Measurements from ENCODE around the gene IL4R.

The IL4R gene

GRCh38 chr16:27402964-27403600 lies 89.3 kb downstream of the IL4R start:
- TF ChIP-seq CTCF (IDR thresholded peaks at IDR 0.05; ENCODE audit: low read depth, low read length) (no peak), MYC (IDR thresholded peaks at IDR 0.05; ENCODE audit: low read depth, low read length) (no peak), POLR2A (IDR thresholded peaks at IDR 0.05; ENCODE audit: extremely low read depth, insufficient read length) (no peak), MAX (IDR thresholded peaks at IDR 0.05; ENCODE audit: low read depth, low read length) (no peak)
- no peak for DNase-seq (ENCODE audit: low read depth)
- no peak overlapping the region for H3K4me3 ChIP-seq (ENCODE audit: low read depth, low read length)

DNA sequence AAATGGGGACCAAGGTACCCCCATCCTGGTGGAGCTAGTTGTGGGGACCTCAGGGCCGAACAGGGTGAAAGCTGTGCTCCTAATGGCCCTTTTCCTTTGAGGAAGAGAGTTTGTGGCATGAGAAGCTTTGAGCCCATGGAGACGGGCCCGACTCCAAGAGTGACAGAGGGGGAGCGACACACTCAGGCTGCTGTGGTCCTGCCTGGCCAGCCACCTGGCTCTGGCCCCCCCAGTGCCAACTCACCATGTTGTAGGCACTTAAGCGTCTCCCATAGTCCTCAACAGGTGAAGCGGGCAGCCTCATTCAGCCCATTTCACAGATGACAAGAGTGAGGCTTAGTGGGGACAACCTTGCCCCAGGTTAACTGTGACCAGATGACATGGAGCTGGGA lies 89.8 kb downstream of the IL4R start:
- H3K4me3 ChIP-seq (ENCODE audit: low read depth, low read length) = no peak overlapping the region
- TF ChIP-seq MAX (IDR thresholded peaks at IDR 0.05; ENCODE audit: low read depth, low read length) = no peak
- no peak for TF ChIP-seq POLR2A (IDR thresholded peaks at IDR 0.05; ENCODE audit: extremely low read depth, insufficient read length)
- TF ChIP-seq MYC (IDR thresholded peaks at IDR 0.05; ENCODE audit: low read depth, low read length) = no peak
- no peak for TF ChIP-seq CTCF (IDR thresholded peaks at IDR 0.05; ENCODE audit: low read depth, low read length)
- DNase-seq (ENCODE audit: low read depth) = no peak

- no peak for DNase-seq (ENCODE audit: low read depth)
- TF ChIP-seq CTCF (IDR thresholded peaks at IDR 0.05; ENCODE audit: low read depth, low read length) (no peak), MAX (IDR thresholded peaks at IDR 0.05; ENCODE audit: low read depth, low read length) (no peak), POLR2A (IDR thresholded peaks at IDR 0.05; ENCODE audit: extremely low read depth, insufficient read length) (no peak), MYC (IDR thresholded peaks at IDR 0.05; ENCODE audit: low read depth, low read length) (no peak)
- H3K4me3 ChIP-seq (ENCODE audit: low read depth, low read length) = no peak overlapping the region
Observed at GRCh38 chr16:27404163-27404823, 90.5 kb downstream of the IL4R start.

- TF ChIP-seq CTCF (IDR thresholded peaks at IDR 0.05; ENCODE audit: low read depth, low read length) (no peak), POLR2A (IDR thresholded peaks at IDR 0.05; ENCODE audit: extremely low read depth, insufficient read length) (no peak), MYC (IDR thresholded peaks at IDR 0.05; ENCODE audit: low read depth, low read length) (no peak), MAX (IDR thresholded peaks at IDR 0.05; ENCODE audit: low read depth, low read length) (no peak)
- no peak for DNase-seq (ENCODE audit: low read depth)
- no peak overlapping the region for H3K4me3 ChIP-seq (ENCODE audit: low read depth, low read length)
Observed at GRCh38 chr16:27405546-27406451, 92.0 kb downstream of the IL4R start.

- no peak for DNase-seq (ENCODE audit: low read depth)
- no peak for TF ChIP-seq MYC (IDR thresholded peaks at IDR 0.05; ENCODE audit: low read depth, low read length)
- no peak for TF ChIP-seq POLR2A (IDR thresholded peaks at IDR 0.05; ENCODE audit: extremely low read depth, insufficient read length)
- TF ChIP-seq CTCF (IDR thresholded peaks at IDR 0.05; ENCODE audit: low read depth, low read length) = no peak
- TF ChIP-seq MAX (IDR thresholded peaks at IDR 0.05; ENCODE audit: low read depth, low read length) = no peak
- no peak overlapping the region for H3K4me3 ChIP-seq (ENCODE audit: low read depth, low read length)
Observed at GRCh38 chr16:27406511-27407128, 92.8 kb downstream of the IL4R start.
